Naive thymus-derived CD4-positive, alpha-beta T cell (primary cell): Measurements from ENCODE around the gene CDK17. TPM values are rescaled to one million over a fixed set of nuclear protein-coding genes. Genes with fewer than 3 reads are reported as not detected.

Source experiments
- ATAC-seq: fragments of 150-1000 bp; cut with Tn5 transposase; 2 replicates; pipeline ENCODE4 v1.10.0; 2021; ENCODE audit warnings: mild to moderate bottlenecking, moderate library complexity
- CTCF ChIA-PET: fragments of 350-600 bp; sonication (Branson Sonifier 250); formaldehyde crosslinking; loops from one replicate; lab custom pipeline; 2021; ENCODE audit warnings: antibody characterized with exemption; lab: Charles Lee
- POLR2A ChIA-PET: fragments of 350-600 bp; sonication (Branson Sonifier 250); formaldehyde crosslinking; loops from one replicate; lab custom pipeline; 2021; ENCODE audit warnings: antibody characterized with exemption, inconsistent platforms; lab: Charles Lee
- DNase-seq, 9 donors: peaks; one replicate each; pipeline versions ENCODE4 v3.0.0 to v3.0.0-alpha.2; 2020 to 2022; ENCODE audit warnings: mixed read lengths in 1 of 9
- H3K27ac ChIP-seq: one replicate; pipeline ENCODE4 v1.7.0; 2013; ENCODE audit warnings: mild to moderate bottlenecking, low read depth, low read length, moderate library complexity
- H3K27me3 ChIP-seq, 2 donors: one replicate each; pipeline ENCODE4 v1.7.0; 2013; ENCODE audit warnings: low read length in 2 of 2, mild to moderate bottlenecking in 2 of 2, moderate library complexity in 2 of 2; ENCODE audit not compliant: control insufficient read depth in 2 of 2, insufficient read depth in 2 of 2
- H3K36me3 ChIP-seq, 3 experiments: 1 replicate in 2 of 3; 2 replicates in 1 of 3; pipeline ENCODE4 v1.7.0; 2013; ENCODE audit warnings: low read length in 3 of 3, mild to moderate bottlenecking in 3 of 3, moderate library complexity in 1 of 3; ENCODE audit not compliant: insufficient read depth in 3 of 3, control insufficient read depth in 2 of 3
- H3K4me1 ChIP-seq, 2 donors: one replicate each; pipeline ENCODE4 v1.7.0; 2013; ENCODE audit warnings: low read length in 2 of 2, mild to moderate bottlenecking in 2 of 2, moderate library complexity in 1 of 2; ENCODE audit not compliant: control insufficient read depth in 2 of 2, insufficient read depth in 2 of 2
- H3K4me3 ChIP-seq: 2 replicates; pipeline ENCODE4 v1.7.0; 2013; ENCODE audit warnings: mild to moderate bottlenecking, low read length
- H3K9me3 ChIP-seq, 3 experiments: 1 replicate in 2 of 3; 2 replicates in 1 of 3; pipeline ENCODE4 v1.7.0; 2013; ENCODE audit warnings: low read length in 3 of 3; ENCODE audit not compliant: control insufficient read depth in 2 of 3
- H3K27ac Mint-ChIP-seq, 9 donors: one replicate each; pipeline ENCODE4 v1.8.0; 2020 to 2022; ENCODE audit warnings: mixed read lengths in 9 of 9, mild to moderate bottlenecking in 8 of 9, moderate library complexity in 5 of 9, inconsistent platforms in 2 of 9
- H3K27me3 Mint-ChIP-seq, 5 donors: one replicate each; pipeline ENCODE4 v1.8.0; 2021 to 2022; ENCODE audit warnings: mixed read lengths in 5 of 5, mild to moderate bottlenecking in 1 of 5
- H3K36me3 Mint-ChIP-seq, 5 donors: one replicate each; pipeline ENCODE4 v1.8.0; 2020 to 2022; ENCODE audit warnings: mixed read lengths in 5 of 5, mild to moderate bottlenecking in 3 of 5, inconsistent platforms in 1 of 5
- H3K4me1 Mint-ChIP-seq, 7 donors: one replicate each; pipeline ENCODE4 v1.8.0; 2020 to 2022; ENCODE audit warnings: mixed read lengths in 7 of 7, mild to moderate bottlenecking in 3 of 7, inconsistent platforms in 1 of 7
- H3K4me3 Mint-ChIP-seq, 10 donors: one replicate each; pipeline ENCODE4 v1.8.0; 2020 to 2022; ENCODE audit warnings: mild to moderate bottlenecking in 10 of 10, mixed read lengths in 10 of 10, moderate library complexity in 6 of 10, inconsistent platforms in 2 of 10
- H3K9me3 Mint-ChIP-seq, 11 donors: one replicate each; pipeline ENCODE4 v1.8.0; 2020 to 2022; ENCODE audit warnings: mixed read lengths in 11 of 11, mild to moderate bottlenecking in 4 of 11, inconsistent platforms in 1 of 11, moderate library complexity in 1 of 11
- intact Hi-C, 2 donors: fragments of 100-400 bp; cut with micrococcal nuclease; formaldehyde crosslinking; loops; one replicate each; pipeline ENCODE4 v1.15.1; 2023
- polyA plus RNA-seq, 2 donors: library from polyadenylated mRNA; unstranded; fragments of 300-500 nt; fragmentation: Illumina TruSeq; gene quantifications; one replicate each; pipeline ENCODE4 v1.2.3, GENCODE V29; 2021
- total RNA-seq, 6 experiments: library from RNA in 5 of 6; stranded (reverse) in 5 of 6; gene quantifications; 1 replicate in 5 of 6; 2 replicates in 1 of 6; pipeline ENCODE4 v1.2.3 and lab custom pipeline; 2021 to 2026

CDK17 gene
- total and polyA plus RNA-seq, 7 experiments from 2014 or later = 30.0 to 112 (median 67.0) TPM

- H3K27ac ChIP-seq = no peak overlapping the region
- Mint-ChIP-seq H3K27me3 (no peaks in the 10 kb centered on the region), H3K27ac (peak overlapping the region in 2 of 9 donors; percentile 5 to 54), H3K9me3 (no peaks in the 10 kb centered on the region), H3K4me1 (peaks cover 10 to 44% (median 29%) of the 10 kb centered on the region in 7 donors), H3K4me3 (no peak overlapping the region), H3K36me3 (peaks cover 0 to 23% (median 15%) of the 10 kb centered on the region in 5 donors)
- POLR2A ChIA-PET = interaction anchor here (0.6 to 1.0 kb wide), 2 partner anchors 9 to 161 kb away, joined by 3 read pairs; no protein-coding TSS in a partner anchor
- intact Hi-C loops = no loop called here
- no peaks in the 10 kb centered on the region for H3K27me3 ChIP-seq
- CTCF ChIA-PET = interaction anchor here (0.7 kb wide), 1 partner anchor 169 kb away, joined by 3 read pairs; no protein-coding TSS in a partner anchor
- H3K9me3 ChIP-seq = no peaks in the 10 kb centered on the region
- H3K4me1 ChIP-seq = peaks cover 0 to 4% of the 10 kb centered on the region in 2 donors
- H3K36me3 ChIP-seq = peaks cover 0 to 20% (median 5%) of the 10 kb centered on the region in 3 experiments
- H3K4me3 ChIP-seq = no peak overlapping the region
- ATAC-seq (no peak), DNase-seq (no peak)
Observed at GRCh38 chr12:96230646-96231045, 169.6 kb downstream of the CDK17 start.

- no peaks in the 10 kb centered on the region for H3K4me1 ChIP-seq
- H3K27ac ChIP-seq = no peak overlapping the region
- peaks cover 0 to 41% (median 25%) of the 10 kb centered on the region in 5 donors for H3K36me3 Mint-ChIP-seq
- H3K27me3 ChIP-seq = no peaks in the 10 kb centered on the region
- H3K9me3 Mint-ChIP-seq = no peaks in the 10 kb centered on the region
- H3K4me1 Mint-ChIP-seq = peaks cover 7 to 29% (median 21%) of the 10 kb centered on the region in 7 donors
- ChIA-PET CTCF (interaction anchor here (0.6 to 0.7 kb wide), 2 partner anchors 163 to 279 kb away, joined by 5 read pairs; no protein-coding TSS in a partner anchor), POLR2A (interaction anchor here (0.6 to 1.3 kb wide), 2 partner anchors 8 to 218 kb away, joined by 3 read pairs; no protein-coding TSS in a partner anchor)
- peaks cover 0 to 39% (median 12%) of the 10 kb centered on the region in 3 experiments for H3K36me3 ChIP-seq
- no peak for ATAC-seq
- H3K27ac Mint-ChIP-seq = peak overlapping the region in 1 of 9 donors; percentile 16
- no peaks in the 10 kb centered on the region for H3K27me3 Mint-ChIP-seq
- intact Hi-C loops = no loop called here
- H3K4me3 Mint-ChIP-seq = no peak overlapping the region
- H3K4me3 ChIP-seq = no peak overlapping the region
- no peaks in the 10 kb centered on the region for H3K9me3 ChIP-seq
- no peak for DNase-seq
Observed at GRCh38 chr12:96228566-96229248, 171.5 kb downstream of the CDK17 start.

Other genes with a start within 250 kb of the CDK17 start
- gene ELK3, start 206.1 kb downstream of the CDK17 start, total RNA-seq = 10 to 100 TPM; 24.9 to 52.3 (median 34.7) TPM
- 10 to 100 TPM; 16.8 to 22.1 TPM for gene ELK3, start 206.1 kb downstream of the CDK17 start, polyA plus RNA-seq
- under 1 TPM; 0.22 to 0.93 (median 0.30) TPM for gene CFAP54, start 89.1 kb upstream of the CDK17 start, total RNA-seq
- gene CFAP54, start 89.1 kb upstream of the CDK17 start, polyA plus RNA-seq = under 1 TPM in 1 of 2 donors, not detected in 1; 0.07 TPM